Chondrocyte (in vitro differentiated cells): Measurements from ENCODE around the gene PUS10. TPM values are rescaled to one million over a fixed set of nuclear protein-coding genes. Genes with fewer than 3 reads are reported as not detected.

Experiments used
- DNase-seq: peaks from one replicate; pipeline ENCODE4 v3.0.0; 2021; ENCODE audit warnings: mixed read lengths, low spot score
- H3K27ac Mint-ChIP-seq: one replicate; pipeline ENCODE4 v1.8.0; 2021; ENCODE audit warnings: mild to moderate bottlenecking, moderate library complexity, mixed read lengths; ENCODE audit not compliant: unreplicated experiment
- H3K27me3 Mint-ChIP-seq: 2 replicates; pipeline ENCODE4 v1.8.0; 2021; ENCODE audit warnings: low read depth, mixed read lengths
- H3K36me3 Mint-ChIP-seq: 2 replicates; pipeline ENCODE4 v1.8.0; 2021; ENCODE audit warnings: low read depth, mixed read lengths
- H3K4me1 Mint-ChIP-seq: 2 replicates; pipeline ENCODE4 v1.8.0; 2021; ENCODE audit warnings: low read depth, mild to moderate bottlenecking, mixed read lengths
- H3K4me3 Mint-ChIP-seq: one replicate; pipeline ENCODE4 v1.8.0; 2021; ENCODE audit warnings: mild to moderate bottlenecking, moderate library complexity, mixed read lengths; ENCODE audit not compliant: unreplicated experiment
- H3K9me3 Mint-ChIP-seq: 2 replicates; pipeline ENCODE4 v1.8.0; 2021; ENCODE audit warnings: low read depth, mixed read lengths
- CTCF ChIP-seq: fragments of 200-600 bp; sonication (generic); IDR thresholded peaks from 2 replicates; pipeline ENCODE4 v1.5.0; 2021; ENCODE audit warnings: antibody characterized with exemption, mild to moderate bottlenecking, moderate library complexity
- total RNA-seq: library from RNA; stranded (reverse); gene quantifications from 3 replicates; pipeline ENCODE4 v1.2.1, GENCODE V29; 2021

Gene PUS10
- total RNA-seq, 1 donor from 2014 or later, result 5.1 TPM

- H3K27ac Mint-ChIP-seq, result no peak overlapping the region
- no peak overlapping the region for H3K4me3 Mint-ChIP-seq
- TF ChIP-seq CTCF, result no peak
- H3K36me3 Mint-ChIP-seq, result no peaks in the 10 kb centered on the region
- H3K4me1 Mint-ChIP-seq, result peaks cover 18% of the 10 kb centered on the region
- no peak for DNase-seq
- no peaks in the 10 kb centered on the region for H3K9me3 Mint-ChIP-seq
- H3K27me3 Mint-ChIP-seq, result no peaks in the 10 kb centered on the region
Measured at GRCh38 chr2:60961457-60961856, 56.6 kb downstream of the PUS10 start.

GRCh38 chr2:60960706-60961105 is 57.3 kb downstream of the PUS10 start:
- TF ChIP-seq CTCF, result no peak
- H3K9me3 Mint-ChIP-seq, result no peaks in the 10 kb centered on the region
- DNase-seq, result no peak
- H3K4me1 Mint-ChIP-seq, result peaks cover 18% of the 10 kb centered on the region
- no peaks in the 10 kb centered on the region for H3K36me3 Mint-ChIP-seq
- H3K4me3 Mint-ChIP-seq, result no peak overlapping the region
- H3K27ac Mint-ChIP-seq, result no peak overlapping the region
- H3K27me3 Mint-ChIP-seq, result no peaks in the 10 kb centered on the region

GRCh38 chr2:60959501-60959900 is 58.6 kb downstream of the PUS10 start:
- Mint-ChIP-seq H3K27ac (no peak overlapping the region), H3K4me1 (peaks cover 18% of the 10 kb centered on the region), H3K36me3 (no peaks in the 10 kb centered on the region), H3K4me3 (no peak overlapping the region), H3K27me3 (no peaks in the 10 kb centered on the region), H3K9me3 (no peaks in the 10 kb centered on the region)
- no peak for TF ChIP-seq CTCF
- DNase-seq, result no peak

GRCh38 chr2:60958800-60959199 is 59.3 kb downstream of the PUS10 start:
- DNase-seq, result no peak
- H3K9me3 Mint-ChIP-seq, result no peaks in the 10 kb centered on the region
- peaks cover 18% of the 10 kb centered on the region for H3K4me1 Mint-ChIP-seq
- H3K27ac Mint-ChIP-seq, result peak overlapping the region; percentile 62
- peaks cover 3% of the 10 kb centered on the region for H3K36me3 Mint-ChIP-seq
- H3K4me3 Mint-ChIP-seq, result no peak overlapping the region
- TF ChIP-seq CTCF, result no peak
- H3K27me3 Mint-ChIP-seq, result no peaks in the 10 kb centered on the region

GRCh38 chr2:60958361-60958760 is 59.7 kb downstream of the PUS10 start:
- no peak for TF ChIP-seq CTCF
- DNase-seq, result no peak

More at GRCh38 chr2:60958361-60958760, 59.7 kb downstream of the PUS10 start:
- Mint-ChIP-seq H3K9me3 (no peaks in the 10 kb centered on the region), H3K36me3 (peaks cover 3% of the 10 kb centered on the region), H3K27ac (peak overlapping the region; percentile 62), H3K4me3 (no peak overlapping the region), H3K27me3 (no peaks in the 10 kb centered on the region), H3K4me1 (peaks cover 18% of the 10 kb centered on the region)
